ENCODE results near the gene RAB1A.
A peak's percentile ranks its signal among the peaks of the same experiment; 100 is the strongest.
"Not testable (repeated sequence)": the region's sequence is repeated elsewhere in the genome, so short reads cannot be mapped to it uniquely, and the experiment has no call there.

Gene RAB1A

GRCh38 chr2:65136253-65136652 is 6.3 kb upstream of the RAB1A start:
- DNase-seq (ENCODE audit: low read depth, low spot score), result no peak

GRCh38 chr2:65134158-65134557 is 4.3 kb upstream of the RAB1A start:
- DNase-seq (ENCODE audit: low read depth, low spot score), result no peak

DNA sequence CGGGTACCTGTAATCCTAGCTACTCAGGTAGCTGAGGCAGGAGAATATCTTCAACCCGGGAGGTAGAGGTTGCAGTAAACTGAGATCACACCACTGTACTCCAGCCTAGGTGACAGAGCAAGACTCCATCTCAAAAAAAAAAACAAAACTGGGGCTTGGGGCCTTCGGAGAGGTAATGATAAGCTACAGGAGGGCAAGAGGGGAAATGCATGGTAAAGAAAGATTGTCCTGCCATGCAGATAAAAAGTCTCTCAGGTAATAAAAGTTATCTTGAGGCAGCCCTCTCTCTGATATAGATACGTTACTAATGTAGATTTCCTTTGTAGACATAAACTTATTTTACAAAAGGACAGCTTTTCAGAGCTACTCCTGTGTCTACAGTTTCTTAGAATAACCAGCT is 3.7 kb upstream of the RAB1A start:
- DNase-seq (ENCODE audit: low read depth, low spot score), result no peak

GRCh38 chr2:65132930-65133329 is 3.0 kb upstream of the RAB1A start:
- not testable (repeated sequence) for DNase-seq (ENCODE audit: low read depth, low spot score)

DNA sequence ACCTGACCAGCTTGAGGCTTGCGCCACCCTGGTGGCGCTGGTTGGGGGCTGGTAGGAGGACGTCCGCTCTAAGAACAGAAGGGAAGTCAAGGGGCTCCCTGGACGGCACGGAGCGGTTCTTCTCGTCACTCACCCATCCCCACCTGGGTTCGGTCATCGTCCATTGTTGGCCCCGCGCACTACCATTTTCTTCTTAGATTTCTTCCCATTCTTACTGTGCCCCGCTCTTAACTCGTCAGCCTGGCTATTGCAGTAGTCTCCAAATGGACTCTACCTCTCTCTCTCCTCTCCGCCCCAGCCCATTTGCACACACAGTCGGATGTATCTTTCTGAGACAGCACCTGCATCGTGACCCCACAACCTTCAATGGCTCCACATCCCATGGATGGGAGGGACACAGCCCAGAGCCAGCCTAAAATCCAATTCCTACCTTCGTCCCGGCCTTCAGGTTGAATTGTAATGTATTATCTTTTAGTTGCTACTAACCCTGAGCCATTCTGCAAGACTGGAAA is 814 bp upstream of the RAB1A start:
- no peak for DNase-seq (ENCODE audit: low read depth, low spot score)

- peak; percentile 52 for DNase-seq (ENCODE audit: low read depth, low spot score)
These were observed 550 bp downstream of the RAB1A start for GRCh38 chr2:65129286-65129825.

GRCh38 chr2:65128297-65129190 is 1.4 kb downstream of the RAB1A start:
- DNase-seq (ENCODE audit: low read depth, low spot score), result no peak

DNA sequence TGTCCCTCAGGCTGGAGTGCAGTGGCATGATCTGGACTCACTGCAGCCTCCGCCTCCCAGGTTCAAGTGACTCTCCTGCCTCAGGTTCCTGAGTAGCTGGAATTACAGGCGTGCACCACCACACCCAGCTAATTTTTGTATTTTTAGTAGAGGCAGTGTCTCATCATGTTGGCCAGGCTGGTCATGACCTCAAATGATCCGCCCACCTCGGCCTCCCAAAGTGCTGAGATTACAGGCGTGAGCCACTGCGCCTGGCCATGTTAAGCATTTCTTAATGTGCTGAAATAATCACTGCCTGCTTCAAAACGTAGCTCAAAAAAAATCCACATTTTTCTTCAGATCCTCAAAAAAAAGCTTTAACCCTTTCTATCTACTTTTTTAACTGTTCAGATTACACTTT is 4.4 kb downstream of the RAB1A start:
- not testable (repeated sequence) for DNase-seq (ENCODE audit: low read depth, low spot score)

DNA sequence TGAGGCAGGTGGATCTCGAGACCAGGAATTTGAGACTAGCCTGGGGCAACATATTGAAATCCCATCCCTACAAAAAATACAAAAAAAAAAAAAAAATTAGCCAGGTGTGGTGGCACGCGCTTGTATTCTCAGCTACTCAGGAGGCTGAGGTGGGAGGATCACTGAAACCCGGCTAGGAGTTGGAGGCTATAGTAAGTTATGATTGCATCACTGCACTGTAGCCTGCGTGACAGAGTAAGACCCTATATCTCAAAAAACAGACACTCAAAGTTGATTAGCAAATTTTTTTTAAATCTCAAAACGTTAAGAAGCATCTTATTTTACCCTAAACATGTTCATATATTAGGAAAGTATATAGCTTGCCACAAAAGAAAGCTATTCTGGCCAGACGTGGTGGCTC is 7.6 kb downstream of the RAB1A start:
- DNase-seq (ENCODE audit: low read depth, low spot score), result no peak

- DNase-seq (ENCODE audit: low read depth, low spot score), result no peak
These were observed 8.8 kb downstream of the RAB1A start for GRCh38 chr2:65120990-65121693.

DNA sequence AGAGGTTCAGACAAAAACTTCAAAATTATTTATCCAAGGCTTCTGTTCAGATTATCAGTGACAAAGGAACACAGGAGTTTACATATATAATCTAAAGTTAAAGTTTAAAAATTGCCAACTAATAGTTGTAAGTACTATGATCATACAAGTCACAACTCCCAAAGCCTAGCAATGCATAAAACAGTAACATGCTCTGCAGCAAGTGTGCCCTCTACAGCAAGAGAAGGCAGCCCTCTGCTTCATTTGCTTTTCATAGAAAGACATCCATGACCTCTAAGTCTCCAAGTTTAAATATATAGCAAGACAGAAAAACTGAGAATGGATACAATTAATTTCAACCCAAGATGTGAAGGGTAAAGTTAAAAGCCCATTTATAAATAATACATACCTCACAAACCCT is 13.3 kb downstream of the RAB1A start:
- DNase-seq (ENCODE audit: low read depth, low spot score), result no peak

DNA sequence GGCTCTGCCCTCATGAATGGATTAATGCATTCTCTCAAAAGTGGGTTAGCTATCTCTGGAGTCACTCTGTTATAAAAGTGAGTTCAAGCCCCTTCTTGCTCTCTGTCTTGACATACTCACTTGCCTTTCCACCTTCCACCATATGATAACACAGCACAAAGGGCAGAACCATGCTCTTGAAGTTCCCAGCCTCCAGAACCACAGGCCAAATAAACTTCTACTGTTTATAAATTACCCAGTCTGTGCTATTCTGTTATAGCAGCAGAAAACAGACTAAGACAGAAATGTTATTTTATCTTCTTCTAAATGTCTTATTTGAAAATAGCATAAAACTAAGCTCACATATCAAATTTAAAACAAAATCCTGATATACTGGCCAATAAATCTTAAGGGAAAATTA is 15.0 kb downstream of the RAB1A start:
- DNase-seq (ENCODE audit: low read depth, low spot score), result no peak

GRCh38 chr2:65113816-65114215 is 16.1 kb downstream of the RAB1A start:
- DNase-seq (ENCODE audit: low read depth, low spot score), result no peak

DNA sequence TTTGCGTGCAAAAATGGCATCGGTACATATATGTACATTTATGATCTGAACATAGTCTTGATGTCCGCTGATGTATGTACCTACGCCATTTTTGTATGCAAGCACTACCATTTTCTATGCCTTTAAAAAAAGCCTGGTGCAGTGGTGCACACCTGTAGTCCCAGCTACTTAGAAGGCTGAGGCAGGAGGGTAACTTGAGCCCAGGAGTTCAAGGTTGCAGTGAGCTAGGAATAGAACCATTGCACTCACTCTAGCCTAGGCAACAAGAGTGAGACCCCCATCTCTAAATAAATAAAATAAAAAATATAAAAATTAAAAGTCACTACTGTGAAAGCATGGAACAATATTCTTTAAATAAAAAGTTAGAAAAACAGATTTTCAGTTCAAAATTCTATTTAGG is 16.7 kb downstream of the RAB1A start:
- no peak for DNase-seq (ENCODE audit: low read depth, low spot score)

GRCh38 chr2:65112633-65113032 is 17.3 kb downstream of the RAB1A start:
- DNase-seq (ENCODE audit: low read depth, low spot score), result no peak

GRCh38 chr2:65108780-65109179 is 21.1 kb downstream of the RAB1A start:
- no peak for DNase-seq (ENCODE audit: low read depth, low spot score)

DNA sequence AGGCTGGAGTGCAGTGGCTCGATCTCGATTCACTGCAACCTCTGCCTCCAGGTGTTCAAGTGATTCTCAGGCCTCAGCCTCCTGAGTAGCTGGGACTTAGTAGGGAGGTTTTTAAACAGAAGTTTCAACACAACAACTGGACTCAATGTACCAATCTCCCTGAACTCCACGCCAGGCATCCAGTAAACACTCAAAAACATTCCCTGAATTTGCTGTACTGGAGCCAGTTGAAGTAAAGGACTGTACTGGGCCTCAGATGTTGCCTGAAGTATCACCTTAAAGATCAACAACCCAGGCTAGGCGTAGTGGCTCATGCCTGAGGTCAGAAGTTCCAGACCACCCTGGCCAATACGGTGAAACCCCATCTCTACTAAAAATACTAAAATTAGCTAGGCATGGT is 22.4 kb downstream of the RAB1A start:
- no peak for DNase-seq (ENCODE audit: low read depth, low spot score)

GRCh38 chr2:65103013-65103715 is 26.7 kb downstream of the RAB1A start:
- no peak for DNase-seq (ENCODE audit: low read depth, low spot score)

DNA sequence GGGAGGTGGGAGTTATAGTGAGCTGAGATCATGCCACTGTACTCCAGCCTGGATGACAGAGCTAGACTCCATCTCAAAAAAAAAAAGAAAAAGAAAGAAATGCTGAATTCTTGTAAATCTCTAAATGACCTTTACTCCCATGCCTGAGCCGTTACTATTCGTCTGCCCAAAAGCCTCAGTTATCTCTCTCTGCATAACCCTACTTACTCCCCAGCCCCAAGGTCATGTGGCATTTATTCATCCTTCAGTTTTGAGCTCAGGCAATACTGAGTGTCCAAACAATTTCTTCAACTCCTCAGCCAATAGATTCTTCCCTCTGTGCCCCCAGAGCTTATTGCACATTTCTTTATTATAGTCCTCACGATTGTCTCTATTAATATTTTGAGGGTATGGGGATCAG is 28.8 kb downstream of the RAB1A start:
- DNase-seq (ENCODE audit: low read depth, low spot score), result no peak

DNA sequence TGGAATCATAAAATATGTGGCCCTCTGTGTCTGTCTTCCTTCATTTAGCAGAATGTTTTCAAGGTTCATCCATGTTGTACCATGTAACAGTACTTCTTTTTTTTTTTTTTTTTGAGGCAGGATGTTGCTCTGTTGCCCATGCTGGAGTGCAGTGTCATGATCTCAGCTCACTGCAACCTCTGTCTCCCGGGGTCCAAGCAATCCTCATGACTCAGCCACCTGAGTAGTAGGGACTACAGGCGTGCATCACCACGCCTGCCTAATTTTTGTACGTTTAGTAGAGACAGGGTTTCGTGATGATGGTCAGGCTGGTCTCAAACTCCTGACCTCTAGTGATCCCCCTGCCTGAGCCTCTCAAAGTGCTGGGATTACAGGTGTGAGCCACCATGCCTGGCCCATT is 31.2 kb downstream of the RAB1A start:
- DNase-seq (ENCODE audit: low read depth, low spot score), result no peak

- no peak for DNase-seq (ENCODE audit: low read depth, low spot score)
These were observed 32.1 kb downstream of the RAB1A start for GRCh38 chr2:65097844-65098243.

DNA sequence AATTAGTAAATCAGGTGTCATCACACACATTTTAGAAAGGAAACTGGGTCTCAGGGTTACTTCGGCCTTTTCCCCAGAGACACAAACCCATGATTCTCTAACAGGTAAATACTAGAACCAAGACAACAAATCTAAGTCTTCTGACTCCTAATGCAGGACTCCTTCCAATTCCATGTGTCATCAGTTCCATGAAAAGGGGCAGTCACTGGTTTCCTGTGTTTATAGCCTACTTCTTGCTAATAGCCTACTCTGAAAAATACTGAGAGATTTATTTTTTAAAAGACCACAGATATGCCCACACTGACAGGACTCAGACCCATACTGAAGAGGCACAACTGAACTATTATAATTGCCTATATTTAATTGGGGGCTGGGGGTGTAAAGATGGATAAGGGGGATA is 33.0 kb downstream of the RAB1A start:
- DNase-seq (ENCODE audit: low read depth, low spot score), result no peak

All from ELF-1 (cell line).